ENCODE data around the gene XPR1. TPM values are rescaled to one million over a fixed set of nuclear protein-coding genes. Genes with fewer than 3 reads are reported as not detected.

The XPR1 gene
- total and polyA plus RNA-seq, 2 of the 8 experiments (the other 6 are each of a cell fraction or from before 2014, with no cell fraction given), result 28.6 to 43.9 TPM

DNA sequence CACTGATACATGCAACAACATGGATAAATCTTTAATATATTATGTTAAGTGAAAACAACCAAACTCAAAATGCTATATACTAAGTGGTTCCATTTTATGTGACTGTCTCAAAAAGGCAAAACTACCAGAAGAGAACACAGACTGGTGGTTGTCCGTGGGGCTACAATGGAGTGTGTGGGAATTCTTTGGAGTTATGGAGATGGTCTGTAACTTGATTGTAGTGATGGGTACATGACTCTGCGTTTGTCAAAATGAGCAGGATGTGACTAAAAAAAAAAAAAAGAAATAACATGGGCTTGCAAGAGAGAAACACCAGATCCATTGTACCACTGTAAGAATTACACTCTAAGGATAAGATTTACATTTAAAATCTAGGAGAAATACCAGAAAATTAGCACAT is 228.7 kb downstream of the XPR1 start:
- ChIA-PET CTCF (ENCODE audit: partially characterized antibody) (interaction anchor here (0.9 to 5.2 kb wide), 5 partner anchors 34 to 328 kb away, joined by 3 to 77 read pairs (median 9); no protein-coding TSS in a partner anchor), POLR2A (ENCODE audit: partially characterized antibody) (no interaction called here)
- FAIRE-seq (no peak), DNase-seq (ENCODE audit: low read depth in 1 of 2, low spot score in 2 of 2) (no peak)
- Histone ChIP-seq H3K56ac (replicated peaks; ENCODE audit: insufficient read length, low read depth, low read length) (no peak overlapping the region), H4K8ac (ENCODE audit: extremely low read depth, insufficient read depth, low read length) (no peak overlapping the region), H4K91ac (replicated peaks; ENCODE audit: insufficient read length, low read length) (no peak overlapping the region), H3K23ac (ENCODE audit: insufficient read length) (no peak overlapping the region), H2AK5ac (ENCODE audit: low read depth, low read length) (no peak overlapping the region), H2BK5ac (ENCODE audit: low read depth, low read length) (no peak overlapping the region), H3K79me1 (ENCODE audit: low read depth, low read length) (no peaks in the 10 kb centered on the region), H3K4me1 (replicated peaks in 1 of 4; ENCODE audit: control insufficient read depth in 3 of 4, insufficient read depth in 4 of 4, low read length in 3 of 4) (peaks cover 0 to 2% (median 0%) of the 10 kb centered on the region in 4 experiments; a peak in 1 of 7 replicates), H3K14ac (ENCODE audit: insufficient read length) (no peak overlapping the region), H3K9ac (replicated peaks in 1 of 4; ENCODE audit: extremely low read depth in 1 of 4, low read depth in 3 of 4, low read length in 3 of 4) (no peak overlapping the region), H4K5ac (ENCODE audit: insufficient read length, low read depth, low read length) (no peak overlapping the region), H2AFZ (ENCODE audit: low read length) (no peak overlapping the region), H3K27me3 (replicated peaks in 1 of 4; ENCODE audit: control insufficient read depth in 3 of 4, extremely low read depth in 1 of 4, insufficient read depth in 3 of 4, low read length in 3 of 4) (no peaks in the 10 kb centered on the region), H3K79me2 (ENCODE audit: control insufficient read depth in 1 of 2, insufficient read depth in 2 of 2, low read length in 2 of 2) (no peaks in the 10 kb centered on the region), H4K20me1 (replicated peaks in 1 of 2; ENCODE audit: control insufficient read depth in 1 of 2, insufficient read depth in 2 of 2, low read length in 2 of 2) (no peaks in the 10 kb centered on the region), H3K36me3 (ENCODE audit: control insufficient read depth in 2 of 4, insufficient read depth in 4 of 4, low read length in 3 of 4) (peaks cover 0 to 5% (median 2%) of the 10 kb centered on the region in 4 experiments; a peak in 2 of 8 replicates), H2BK20ac (ENCODE audit: low read length) (no peak overlapping the region), H2BK12ac (ENCODE audit: low read depth, low read length) (no peak overlapping the region), H3K4ac (replicated peaks; ENCODE audit: insufficient read length, low read depth, low read length) (no peak overlapping the region), H2BK15ac (ENCODE audit: low read length) (no peak overlapping the region), H3K23me2 (ENCODE audit: low read depth, low read length) (no peaks in the 10 kb centered on the region), H3K9me3 (ENCODE audit: insufficient read depth in 2 of 2, low read depth in 1 of 2, low read length in 1 of 2) (no peaks in the 10 kb centered on the region), H3K27ac (ENCODE audit: low read depth, low read length) (no peak overlapping the region), H2BK120ac (replicated peaks; ENCODE audit: low read depth, low read length) (no peak overlapping the region), H3K4me2 (ENCODE audit: insufficient read depth in 1 of 2, low read depth in 2 of 2, low read length in 2 of 2) (no peak overlapping the region), H3K18ac (ENCODE audit: extremely low read depth, low read length) (no peak overlapping the region), H3K4me3 (ENCODE audit: extremely low read depth in 1 of 4, insufficient read depth in 2 of 4, low read depth in 3 of 4, low read length in 4 of 4) (no peak overlapping the region)
- TF ChIP-seq RBBP5 (IDR thresholded peaks at IDR 0.05; ENCODE audit: borderline replicate concordance, low read depth, low read length), result no peak
- TF ChIP-seq, protein P1, sequence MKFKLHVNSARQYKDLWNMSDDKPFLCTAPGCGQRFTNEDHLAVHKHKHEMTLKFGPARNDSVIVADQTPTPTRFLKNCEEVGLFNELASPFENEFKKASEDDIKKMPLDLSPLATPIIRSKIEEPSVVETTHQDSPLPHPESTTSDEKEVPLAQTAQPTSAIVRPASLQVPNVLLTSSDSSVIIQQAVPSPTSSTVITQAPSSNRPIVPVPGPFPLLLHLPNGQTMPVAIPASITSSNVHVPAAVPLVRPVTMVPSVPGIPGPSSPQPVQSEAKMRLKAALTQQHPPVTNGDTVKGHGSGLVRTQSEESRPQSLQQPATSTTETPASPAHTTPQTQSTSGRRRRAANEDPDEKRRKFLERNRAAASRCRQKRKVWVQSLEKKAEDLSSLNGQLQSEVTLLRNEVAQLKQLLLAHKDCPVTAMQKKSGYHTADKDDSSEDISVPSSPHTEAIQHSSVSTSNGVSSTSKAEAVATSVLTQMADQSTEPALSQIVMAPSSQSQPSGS (IDR thresholded peaks at IDR 0.05; ENCODE audit: low read length), result no peak
- no peak for TF ChIP-seq POLR2A (IDR thresholded peaks at IDR 0.05; ENCODE audit: control extremely low read depth in 1 of 2, low read depth in 2 of 2, low read length in 2 of 2)
- TF ChIP-seq KDM5A (IDR thresholded peaks at IDR 0.05; ENCODE audit: low read length), result no peak
- TF ChIP-seq EP300 (IDR thresholded peaks at IDR 0.05; ENCODE audit: borderline replicate concordance in 1 of 2, low read depth in 2 of 2, low read length in 2 of 2), result no peak
- TF ChIP-seq SP2 (IDR thresholded peaks at IDR 0.05; ENCODE audit: low read length), result no peak
- TF ChIP-seq NRF1 (IDR thresholded peaks at IDR 0.05; ENCODE audit: low read depth, low read length), result no peak
- no peak for TF ChIP-seq RNF2 (IDR thresholded peaks at IDR 0.05; ENCODE audit: borderline replicate concordance, low read depth, low read length, missing control alignments, poor library complexity, severe bottlenecking)
- TF ChIP-seq KDM4A (IDR thresholded peaks at IDR 0.05; ENCODE audit: low read depth, low read length, severe bottlenecking), result no peak
- no peak for TF ChIP-seq CBX8 (IDR thresholded peaks at IDR 0.05; ENCODE audit: borderline replicate concordance, low read depth, low read length)
- no peak for TF ChIP-seq RAD21 (IDR thresholded peaks at IDR 0.05 in 1 of 2, conservative IDR thresholded peaks at IDR 0.05 in 1 of 2; ENCODE audit: low read depth in 2 of 2, low read length in 2 of 2)
- TF ChIP-seq YY1 (IDR thresholded peaks at IDR 0.05; ENCODE audit: low read depth, low read length), result no peak
- 83% methylated on average over 2 of the region's 2 CpGs; no CpG with 5 or more reads in 1 of the 2 experiments for WGBS, 2 experiments (ENCODE audit: extremely low coverage in 1 of 2, insufficient coverage in 1 of 2, insufficient read length in 1 of 2, insufficient replicate concordance in 2 of 2, low coverage in 1 of 2, low lambda C conversion rate in 2 of 2, missing lambda C conversion rate in 1 of 2)

Data from H1 (cell line).